COLO668 (cell line): ENCODE measurements around the gene TBX18.

ENCODE experiments used
- DNase-seq: peaks from one replicate; lab custom pipeline; 2025; ENCODE audit not compliant: unreplicated experiment; lab: John Stamatoyannopoulos, UW

Gene TBX18

GRCh38 chr6:84675651-84676050 is 88.7 kb downstream of the TBX18 start:
- DNase-seq, result no peak

DNA sequence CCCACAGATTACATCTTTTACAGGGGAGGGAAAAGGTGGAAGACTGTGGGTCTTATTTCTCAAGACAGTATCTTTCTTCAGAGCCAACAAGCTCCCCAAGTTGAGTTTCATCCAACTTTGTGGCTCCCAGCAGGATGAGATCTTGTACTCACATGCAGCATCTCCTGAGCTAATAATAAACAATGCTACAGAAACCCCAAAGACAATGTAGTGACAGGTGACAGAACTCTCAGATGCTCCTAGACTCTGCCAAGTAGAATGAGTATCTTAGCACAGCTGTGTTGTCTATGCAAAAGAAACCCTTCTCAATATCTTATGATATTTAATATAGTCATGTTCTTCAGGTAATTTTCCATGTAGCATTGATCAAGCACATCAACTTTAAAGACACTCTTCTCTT is 90.0 kb downstream of the TBX18 start:
- no peak for DNase-seq

- DNase-seq, result no peak
Measured at GRCh38 chr6:84671183-84671582, 93.2 kb downstream of the TBX18 start.

- no peak for DNase-seq
Measured at GRCh38 chr6:84669945-84670344, 94.5 kb downstream of the TBX18 start.

DNA sequence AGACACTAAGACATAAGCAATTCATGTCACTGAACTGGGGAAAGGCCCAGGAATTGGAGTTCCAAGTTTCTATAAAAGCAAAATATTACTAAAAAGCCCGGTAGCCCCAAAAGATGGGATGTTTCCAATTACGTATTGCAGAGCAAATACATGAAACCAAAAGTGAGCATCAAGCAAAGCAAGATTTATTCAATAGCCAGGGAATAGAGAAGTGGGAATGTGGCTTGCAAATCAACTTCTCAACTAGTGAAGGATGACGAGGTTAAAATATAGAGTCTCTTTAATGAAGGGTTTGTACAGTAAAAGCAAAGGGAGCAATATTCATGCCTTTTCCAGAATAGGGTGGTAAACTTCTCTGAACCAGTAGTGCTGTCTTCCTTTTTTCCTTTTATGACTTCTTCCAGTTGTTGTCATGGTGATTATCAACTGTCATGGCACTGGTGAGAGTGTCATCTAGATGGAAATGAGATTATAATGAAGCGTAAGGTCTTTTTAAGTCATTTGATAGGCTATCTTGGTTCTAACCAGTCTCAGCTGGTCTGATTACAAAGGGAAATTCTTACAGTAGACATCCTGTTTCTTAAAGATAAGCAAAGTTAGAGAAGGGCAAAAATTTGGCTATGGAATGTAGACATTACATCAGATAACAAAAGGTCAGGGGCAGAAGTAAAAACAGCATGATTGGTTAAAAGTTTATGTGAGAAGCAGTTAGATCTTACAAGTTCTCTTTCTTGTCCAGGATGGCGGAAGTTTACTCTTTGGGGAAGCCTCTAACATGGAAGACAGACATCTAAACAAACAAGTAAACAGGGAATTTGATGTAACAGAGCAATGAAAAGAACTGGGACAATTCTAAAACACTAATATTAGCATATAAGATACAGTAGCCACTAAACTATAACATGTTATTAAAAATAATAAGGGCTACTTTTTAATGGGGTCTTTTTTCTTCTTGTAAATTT is 96.9 kb downstream of the TBX18 start:
- no peak for DNase-seq

DNA sequence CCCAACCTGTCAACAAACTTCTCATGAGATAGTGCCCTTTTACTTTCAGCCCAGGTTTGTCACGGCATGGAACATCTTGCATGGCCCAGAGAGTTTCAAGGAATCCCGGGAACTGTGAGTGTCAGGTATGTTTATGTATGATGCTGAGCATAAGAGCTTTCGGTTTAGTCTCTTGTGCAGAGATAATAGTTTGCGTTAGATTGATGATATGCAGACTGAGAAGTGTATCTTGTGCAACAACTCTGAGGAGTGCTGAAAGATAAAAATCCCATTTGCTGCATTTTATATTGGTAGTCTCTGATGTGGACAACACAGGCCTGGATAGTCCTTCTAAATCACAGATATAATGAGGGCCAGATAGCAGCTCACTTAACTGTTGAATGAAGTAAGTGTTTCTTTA is 99.0 kb downstream of the TBX18 start:
- no peak for DNase-seq

- DNase-seq, result no peak
Measured at GRCh38 chr6:84663866-84664265, 100.5 kb downstream of the TBX18 start.

GRCh38 chr6:84657486-84657885 is 106.9 kb downstream of the TBX18 start:
- DNase-seq, result no peak

DNA sequence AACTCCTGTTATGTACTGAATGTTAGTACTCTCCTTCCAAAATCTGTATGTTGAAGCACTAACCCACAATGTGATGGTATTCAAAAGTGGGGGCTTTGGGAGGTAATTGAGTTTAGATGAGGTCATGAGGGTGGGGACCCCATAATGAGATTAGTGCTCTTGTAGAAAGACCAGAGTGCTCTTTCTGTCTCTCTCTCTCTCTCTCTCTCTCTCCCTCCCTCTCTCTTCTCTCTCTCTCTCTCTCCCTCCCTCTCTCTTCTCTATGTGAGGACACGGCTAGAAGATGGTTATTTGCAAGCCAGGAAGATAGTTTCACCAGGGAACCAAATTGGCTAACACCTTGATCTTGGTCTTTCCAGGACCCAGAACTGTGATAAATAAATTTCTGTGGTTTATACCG is 107.4 kb downstream of the TBX18 start:
- no peak for DNase-seq

DNA sequence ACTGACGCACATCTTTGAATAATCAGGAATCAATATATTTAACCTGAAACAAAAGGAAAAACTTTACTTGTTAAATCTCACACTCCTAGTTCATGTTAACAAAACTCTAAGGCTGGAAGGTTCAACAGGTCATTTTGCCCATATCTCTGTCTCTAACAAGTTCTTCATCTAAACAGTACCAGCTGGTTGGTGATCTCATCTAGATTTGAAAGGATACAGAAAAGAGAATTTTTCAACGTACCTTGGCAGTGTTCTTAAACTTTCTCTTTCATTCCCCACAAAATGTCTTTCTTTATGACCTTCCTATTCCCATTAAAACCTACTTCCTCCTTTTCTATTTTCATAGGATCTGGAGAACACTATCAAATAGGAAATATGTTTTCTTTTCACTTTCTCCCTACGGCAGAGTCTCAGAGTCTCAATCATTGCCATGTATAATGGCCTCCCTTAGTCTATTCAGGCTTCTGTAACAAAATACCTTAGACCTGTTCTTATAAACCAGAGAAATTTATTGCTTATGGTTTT is 111.3 kb downstream of the TBX18 start:
- DNase-seq, result no peak

- no peak for DNase-seq
Measured at GRCh38 chr6:84652356-84653026, 111.9 kb downstream of the TBX18 start.

DNA sequence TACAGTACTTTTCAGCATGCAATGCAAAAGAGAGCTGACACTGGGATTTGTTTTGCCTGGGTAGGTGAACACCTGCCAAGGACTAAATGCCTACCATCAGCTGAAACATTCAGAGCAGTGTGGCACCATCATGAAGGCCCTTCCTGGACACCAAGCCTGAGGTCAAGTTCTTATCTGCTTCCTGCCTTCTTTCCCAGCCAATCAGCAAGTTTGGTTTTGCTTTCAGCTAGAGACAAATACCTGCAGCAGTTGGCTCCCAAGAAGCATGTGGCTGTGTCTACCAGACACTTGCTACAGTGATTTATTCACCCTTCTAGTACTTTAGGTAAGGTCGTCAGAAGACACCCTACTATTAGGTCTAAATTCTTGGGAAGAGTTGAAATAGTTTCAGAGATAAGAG is 112.8 kb downstream of the TBX18 start:
- DNase-seq, result no peak

DNA sequence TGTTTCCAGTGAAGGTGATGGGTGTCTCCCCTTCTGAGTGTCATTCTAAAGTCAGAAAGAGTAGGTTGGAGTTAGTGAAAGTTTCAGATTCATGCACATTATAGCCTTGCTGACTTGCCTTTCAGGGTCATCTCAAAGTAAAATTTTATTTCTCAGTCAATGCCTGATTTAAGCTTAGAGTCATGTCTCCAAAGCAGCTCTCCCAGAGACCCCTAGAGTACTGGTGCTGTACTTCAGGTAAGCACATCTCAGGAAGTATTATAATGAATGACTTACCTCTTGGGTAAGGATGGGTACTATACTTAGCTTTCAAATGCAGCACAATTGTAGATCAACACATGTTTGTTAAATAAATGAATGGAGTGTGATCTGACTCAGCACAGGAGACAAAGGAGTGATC is 116.0 kb downstream of the TBX18 start:
- no peak for DNase-seq

- no peak for DNase-seq
Measured at GRCh38 chr6:84645563-84646266, 118.7 kb downstream of the TBX18 start.

- DNase-seq, result no peak
Measured at GRCh38 chr6:84645000-84645399, 119.4 kb downstream of the TBX18 start.

DNA sequence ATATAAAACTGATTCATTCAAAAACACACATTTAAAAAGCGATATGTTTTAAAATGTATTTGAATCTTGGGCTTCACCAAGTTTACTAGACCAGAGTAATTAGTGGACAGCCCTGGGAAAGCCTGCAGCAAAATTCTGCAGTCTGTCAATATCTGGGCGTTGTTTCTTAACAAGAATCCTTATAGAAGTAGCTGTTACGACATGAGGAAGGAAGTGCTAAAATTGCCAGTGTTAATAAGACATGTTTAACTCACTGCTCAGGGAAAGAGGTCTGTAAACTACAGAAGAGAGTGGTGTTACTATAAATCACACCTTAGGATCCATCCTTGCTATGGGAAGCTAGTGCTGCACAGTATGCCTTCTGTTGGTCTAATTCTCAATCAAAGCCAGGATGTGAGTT is 120.6 kb downstream of the TBX18 start:
- DNase-seq, result no peak

- DNase-seq, result no peak
Measured at GRCh38 chr6:84641076-84641475, 123.3 kb downstream of the TBX18 start.

DNA sequence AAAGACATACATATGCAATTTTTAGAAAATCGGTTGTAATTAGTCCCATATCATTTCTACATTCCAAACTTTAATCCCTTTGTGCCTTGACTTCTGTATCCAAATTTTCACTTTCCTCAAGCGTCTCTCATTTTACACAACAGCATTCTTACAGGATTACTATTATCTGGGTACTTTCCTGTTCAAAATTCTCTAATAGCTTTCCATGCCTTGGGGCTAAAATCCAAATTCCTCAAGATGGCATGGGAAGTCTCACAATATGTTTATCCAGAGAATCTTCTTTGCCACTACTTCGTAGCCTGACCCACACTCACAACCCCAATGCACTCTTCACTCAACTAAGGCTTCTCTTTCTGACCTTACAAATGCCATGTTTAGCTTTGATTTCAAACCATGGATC is 125.0 kb downstream of the TBX18 start:
- no peak for DNase-seq

DNA sequence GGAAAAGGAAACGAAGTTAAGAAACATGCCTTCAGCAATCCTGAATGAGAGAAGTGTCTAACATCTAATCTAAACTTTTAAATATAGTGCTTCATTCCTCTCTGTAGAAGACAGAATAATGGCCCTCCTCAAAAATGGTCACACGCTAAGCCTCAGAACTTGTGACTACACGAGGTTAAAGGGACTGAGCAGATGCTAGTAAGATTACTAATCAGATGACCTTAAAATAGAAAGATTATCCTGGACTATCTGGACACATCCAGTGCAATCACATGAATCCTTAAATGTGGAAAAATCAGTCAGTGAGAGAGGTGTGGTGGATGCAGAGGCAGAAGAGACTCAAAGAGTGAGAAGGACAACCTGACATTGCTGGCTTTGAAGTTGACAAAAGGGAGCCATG is 126.1 kb downstream of the TBX18 start:
- no peak for DNase-seq
